Measurements from ENCODE around the gene CYP4B1.

DNA sequence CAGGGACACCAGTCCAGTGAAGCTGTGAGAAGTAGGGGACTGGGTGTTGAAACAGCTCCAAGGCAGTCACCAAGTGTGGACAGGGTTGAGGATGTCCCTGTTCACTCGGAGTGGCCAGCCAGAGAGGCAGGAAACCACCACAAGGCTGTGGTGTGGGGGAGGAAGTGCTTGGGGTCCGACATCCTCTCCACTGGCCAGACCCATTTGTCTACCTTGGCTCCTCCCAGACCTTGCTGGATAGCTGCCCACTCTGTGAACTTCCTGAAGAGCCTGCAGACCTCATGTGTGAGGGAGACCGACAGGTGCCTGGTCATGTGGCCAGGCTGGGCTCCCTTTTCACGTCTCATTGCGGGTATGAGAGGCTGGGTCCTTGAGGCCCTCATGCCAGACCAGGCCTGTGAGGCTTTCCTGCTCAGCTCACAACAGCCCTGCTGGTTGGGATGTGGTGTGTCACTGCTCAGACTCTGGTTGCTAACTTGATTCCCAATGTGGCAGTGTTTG lies 21.8 kb downstream of the CYP4B1 start:
- TF ChIP-seq CTCF (IDR thresholded peaks at IDR 0.05; ENCODE audit: low read length): no peak
- no peak for TF ChIP-seq EZH2 (IDR thresholded peaks at IDR 0.05; ENCODE audit: borderline replicate concordance, low read length)

Measured in OCI-LY1 (cell line).